Measurements from ENCODE around the gene HSD3B7.
"Not testable (repeated sequence)": the region's sequence is repeated elsewhere in the genome, so short reads cannot be mapped to it uniquely, and the experiment has no call there.

The HSD3B7 gene

GRCh38 chr16:31002250-31002700 is 17.3 kb downstream of the HSD3B7 start:
- DNase-seq, result no peak

DNA sequence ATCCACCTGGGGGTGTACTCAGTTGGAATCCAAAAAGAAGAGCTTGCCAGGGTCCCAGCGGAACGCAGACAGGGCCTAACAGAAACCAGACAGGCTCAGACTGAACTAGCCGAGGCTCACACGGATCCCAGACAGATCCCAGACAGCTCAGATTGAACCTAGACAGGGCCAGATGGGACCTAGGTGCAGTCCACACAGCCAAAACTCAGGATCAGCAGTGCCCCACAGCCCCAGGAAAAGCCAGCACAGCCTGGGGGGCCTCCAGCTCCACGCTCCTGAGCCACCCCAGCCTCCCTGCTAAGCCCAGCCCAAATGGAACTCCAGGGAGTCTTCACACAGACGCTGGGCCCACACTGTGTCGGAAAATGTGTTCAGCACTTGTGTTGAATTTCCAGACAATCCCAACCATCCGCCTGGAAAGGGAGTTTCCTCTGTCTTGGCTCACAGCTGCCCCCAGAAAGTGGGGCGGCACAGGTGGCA is 17.9 kb downstream of the HSD3B7 start:
- DNase-seq, result no peak

DNA sequence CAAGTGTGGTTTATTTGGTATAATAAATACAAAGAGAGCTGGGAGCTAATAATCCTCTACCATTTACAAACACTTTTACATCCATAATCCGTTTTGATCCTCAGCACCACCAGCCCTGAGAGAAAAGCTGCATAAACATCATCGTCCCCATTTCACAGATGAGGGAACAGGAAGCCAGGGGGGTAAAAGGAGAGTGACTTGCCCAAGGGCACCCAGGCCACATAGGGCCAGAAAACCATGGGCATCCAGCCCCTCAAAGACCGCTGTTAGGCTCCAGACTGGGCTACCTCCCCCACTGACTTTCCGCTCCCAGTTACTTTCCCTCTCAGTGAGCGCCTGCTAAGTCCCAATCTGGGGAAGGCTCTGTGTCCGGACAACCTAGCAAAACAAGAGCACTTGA is 18.7 kb downstream of the HSD3B7 start:
- DNase-seq, result no peak

- no peak for DNase-seq
Measured at GRCh38 chr16:31004658-31005057, 19.7 kb downstream of the HSD3B7 start.

DNA sequence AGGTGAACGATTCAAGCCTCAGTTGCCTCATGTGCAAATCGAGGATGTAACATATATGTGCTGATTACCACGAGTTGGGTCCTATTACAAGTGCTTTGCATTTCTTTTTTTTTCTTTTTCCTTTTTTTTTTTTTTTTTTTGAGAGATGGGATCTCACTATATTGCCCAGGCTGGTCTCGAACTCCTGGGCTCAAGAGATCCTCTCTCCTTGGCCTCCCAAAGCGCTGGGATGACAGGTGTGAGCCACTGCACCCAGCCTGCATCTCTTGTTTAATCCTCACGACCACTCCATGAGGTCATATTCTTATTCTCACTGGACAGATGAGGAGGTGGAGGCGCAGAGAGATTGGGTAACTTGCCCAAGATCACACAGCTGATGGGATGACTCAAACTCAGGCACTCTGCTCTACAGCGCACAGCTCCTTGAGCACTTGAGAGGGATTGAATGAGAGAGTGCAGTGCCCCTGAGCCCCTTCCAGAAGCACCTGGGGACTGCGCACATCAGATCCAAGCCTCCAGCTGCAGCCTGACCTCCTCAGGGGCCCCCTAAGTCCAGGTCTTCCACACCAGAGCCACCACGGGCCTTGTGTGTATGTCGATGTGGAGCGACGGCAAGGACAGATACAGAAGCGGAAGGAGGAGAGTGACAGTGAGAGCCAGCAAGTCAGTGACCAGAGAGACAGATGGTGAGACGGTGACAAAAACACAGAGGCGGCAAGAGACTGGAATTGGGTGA is 20.5 kb downstream of the HSD3B7 start:
- DNase-seq, result no peak

DNA sequence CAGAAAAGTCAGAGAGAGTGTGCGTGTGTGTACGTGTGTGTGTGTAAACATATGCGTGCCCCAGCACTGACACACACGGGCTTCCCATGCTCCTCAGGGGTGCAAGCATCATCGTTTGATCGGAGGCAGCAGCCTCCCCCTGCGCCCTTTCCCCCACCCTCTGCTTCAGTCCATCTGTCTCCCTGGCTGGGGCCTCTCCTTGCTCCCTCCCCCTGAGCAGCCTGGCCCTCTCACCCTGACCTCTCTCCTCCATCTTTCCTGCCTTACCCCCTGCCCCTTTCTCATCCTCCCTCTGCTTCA is 21.0 kb downstream of the HSD3B7 start:
- no peak for DNase-seq

- no peak for DNase-seq
Measured at GRCh38 chr16:31006589-31006988, 21.6 kb downstream of the HSD3B7 start.

GRCh38 chr16:31007684-31008083 is 22.7 kb downstream of the HSD3B7 start:
- DNase-seq, result no peak

GRCh38 chr16:31008149-31008548 is 23.1 kb downstream of the HSD3B7 start:
- DNase-seq, result no peak

DNA sequence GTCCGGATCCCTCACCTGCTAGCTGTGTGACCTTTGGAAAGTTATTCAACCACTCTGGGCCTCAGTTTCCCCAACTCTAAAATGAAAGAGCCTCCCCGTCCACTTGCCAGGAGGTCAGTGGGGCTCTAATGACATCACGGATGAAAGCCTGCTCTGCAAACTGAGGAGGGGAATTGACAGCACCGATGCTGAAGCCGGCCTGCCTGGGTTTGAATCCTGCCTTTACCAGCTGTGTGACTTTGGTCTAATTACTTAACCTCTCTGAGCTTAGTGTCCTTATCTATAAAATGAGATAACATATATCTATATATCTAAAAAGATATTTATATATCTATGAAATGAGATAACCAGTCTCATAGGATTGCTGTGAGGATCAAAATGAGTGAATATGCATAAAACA is 23.5 kb downstream of the HSD3B7 start:
- no peak for DNase-seq

DNA sequence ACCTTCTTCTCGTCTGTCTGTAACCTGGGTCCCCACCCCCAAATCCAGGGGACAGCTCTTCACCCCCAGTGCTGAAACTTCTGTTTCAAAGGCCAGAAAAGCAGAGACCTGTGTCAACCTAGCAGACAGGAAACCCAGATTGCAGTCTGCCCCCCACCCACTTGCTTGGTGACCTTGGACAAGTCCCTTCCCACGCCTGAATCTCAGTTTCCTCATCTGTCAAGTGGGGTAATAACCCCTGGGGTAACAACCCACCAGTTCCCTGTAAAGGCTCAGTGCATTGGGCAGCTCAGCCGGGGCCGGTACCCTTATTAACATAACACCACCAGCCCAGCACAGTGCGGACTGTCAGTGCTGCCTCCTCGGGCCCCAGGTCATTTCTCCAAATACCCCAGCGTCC is 24.1 kb downstream of the HSD3B7 start:
- no peak for DNase-seq

DNA sequence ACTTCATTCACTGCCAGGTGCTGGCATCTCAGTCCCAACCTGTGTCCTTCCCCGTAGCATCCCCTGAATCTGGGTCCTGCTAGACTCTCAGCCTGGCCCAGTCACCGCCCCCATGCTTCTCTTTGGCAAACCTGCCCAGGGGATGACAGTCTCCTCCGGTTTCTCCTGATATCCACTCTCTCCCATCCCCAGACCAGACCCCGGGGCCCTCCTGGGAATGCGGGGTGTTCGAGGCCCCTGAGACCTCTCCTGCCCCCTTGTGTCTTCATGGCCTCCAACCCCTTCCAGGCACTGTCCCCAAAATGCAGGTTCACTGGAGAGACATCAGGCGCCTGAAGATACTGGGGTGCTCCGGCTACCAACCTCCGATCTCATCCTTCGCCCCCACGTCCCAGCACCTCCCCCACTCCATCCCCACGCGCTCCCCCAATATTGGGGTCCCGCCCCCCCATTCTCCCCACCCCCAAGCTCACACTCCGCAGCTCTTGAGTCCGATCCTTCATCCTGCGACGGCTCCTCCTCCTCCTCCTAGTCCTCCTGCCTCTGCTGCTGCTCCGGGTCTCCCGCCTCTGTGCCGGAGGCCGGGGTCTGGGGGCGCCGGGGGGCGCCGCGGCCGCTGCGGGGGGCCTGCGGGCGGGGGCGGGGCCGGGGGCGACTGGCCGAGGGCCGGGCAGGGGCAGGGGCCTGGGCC is 25.0 kb downstream of the HSD3B7 start:
- DNase-seq, result no peak

DNA sequence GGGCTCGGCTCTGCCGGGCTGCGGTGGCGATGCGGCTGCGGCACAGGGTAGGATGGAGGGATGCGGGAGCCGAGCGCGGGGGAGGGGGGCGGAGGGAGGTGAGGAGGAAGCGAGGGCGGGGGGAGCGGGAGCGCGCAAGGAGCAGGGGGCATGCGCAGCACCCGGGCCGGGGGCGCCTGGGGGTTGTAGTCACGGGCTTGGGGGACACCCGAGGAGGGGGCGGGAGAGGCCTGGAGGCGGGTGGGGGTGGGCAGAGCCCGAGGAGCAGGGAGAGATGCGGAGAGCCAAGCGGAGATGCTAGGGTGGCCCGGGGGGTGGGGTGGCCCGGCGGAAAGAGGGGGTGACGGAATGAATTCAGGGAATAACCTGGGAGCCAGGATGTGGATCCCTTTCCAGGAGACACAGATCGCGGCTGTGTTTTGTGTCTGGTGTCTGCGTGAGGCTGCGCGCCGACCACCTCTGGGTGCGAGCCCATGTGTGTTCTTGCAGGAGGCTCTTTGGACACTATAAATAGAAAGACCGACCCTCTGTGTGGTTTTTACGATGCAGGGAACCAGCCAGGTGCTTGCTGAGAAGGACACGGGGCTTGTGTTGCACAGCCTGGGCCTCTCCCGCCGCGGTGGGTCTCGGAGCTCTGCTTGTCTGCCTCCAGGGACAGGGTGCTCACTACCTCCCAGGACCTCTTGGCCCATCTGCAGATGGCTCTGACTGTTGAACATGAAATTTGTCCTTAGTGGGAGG is 25.7 kb downstream of the HSD3B7 start, which contains the start of gene STX1B:
TSS of gene STX1B (minus strand) at position 54 of the 741 bp plus-strand sequence. CDS start 242 bp downstream, outside the sequence.
- DNase-seq, result peak; percentile 26

- DNase-seq, result not testable (repeated sequence)
Measured at GRCh38 chr16:31011815-31012214, 26.8 kb downstream of the HSD3B7 start.

GRCh38 chr16:31013292-31013691 is 28.3 kb downstream of the HSD3B7 start:
- not testable (repeated sequence) for DNase-seq

GRCh38 chr16:31016018-31016417 is 31.0 kb downstream of the HSD3B7 start:
- no peak for DNase-seq

GRCh38 chr16:31017756-31018155 is 32.7 kb downstream of the HSD3B7 start:
- DNase-seq, result not testable (repeated sequence)

- DNase-seq, result no peak
Measured at GRCh38 chr16:31020536-31020935, 35.5 kb downstream of the HSD3B7 start.

DNA sequence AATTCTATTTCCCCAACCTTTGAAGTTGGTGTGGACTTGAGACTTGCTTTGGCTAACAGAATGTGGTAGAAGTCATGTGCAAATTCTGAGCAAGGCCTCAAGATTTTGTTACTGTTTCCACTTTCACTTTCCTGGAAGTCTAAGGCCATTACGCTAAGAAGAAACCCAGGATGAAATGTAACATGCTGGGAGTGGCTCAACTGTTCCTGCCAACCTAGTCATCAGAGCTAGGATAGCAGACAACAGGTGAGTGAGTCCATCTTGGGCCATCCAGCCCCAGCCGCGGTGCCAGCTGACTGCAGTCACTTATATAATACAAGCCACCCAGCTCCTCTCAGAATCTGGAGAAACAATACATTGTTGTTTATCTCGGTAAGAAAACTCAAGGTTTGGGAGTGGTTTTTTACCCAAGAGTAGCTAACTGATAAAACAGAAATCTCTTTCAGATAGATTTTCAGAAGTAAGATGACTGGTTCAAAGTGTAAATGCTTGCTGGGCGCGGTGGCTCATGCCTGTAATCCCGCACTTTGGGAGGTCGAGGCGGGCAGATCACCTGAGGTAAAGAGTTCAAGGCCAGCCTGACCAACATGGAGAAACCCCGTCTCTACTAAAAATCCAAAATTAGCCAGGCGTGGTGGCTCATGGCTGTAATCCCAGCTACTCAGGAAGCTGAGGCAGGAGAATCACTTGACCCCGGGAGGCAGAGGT is 37.7 kb downstream of the HSD3B7 start:
- DNase-seq, result no peak

DNA sequence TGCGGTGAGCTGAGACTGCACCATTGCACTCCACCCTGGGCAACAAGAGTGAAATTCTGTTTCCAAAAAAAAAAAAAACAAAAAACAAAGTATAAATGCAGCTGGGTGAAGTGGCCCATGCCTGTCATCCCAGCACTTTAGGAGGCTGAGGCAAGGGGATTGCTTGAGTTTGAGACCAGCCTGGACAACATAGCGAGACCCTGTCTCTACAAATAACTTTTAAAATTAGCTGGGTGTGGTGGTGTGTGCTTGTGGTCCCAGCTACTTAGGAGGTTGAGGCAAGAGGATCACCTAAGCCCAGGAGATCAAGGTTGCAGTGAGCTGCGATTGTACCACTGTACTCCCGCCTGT is 38.2 kb downstream of the HSD3B7 start:
- no peak for DNase-seq

GRCh38 chr16:31023627-31024226 is 38.7 kb downstream of the HSD3B7 start:
- no peak for DNase-seq

- DNase-seq, result no peak
Measured at GRCh38 chr16:31025339-31025738, 40.3 kb downstream of the HSD3B7 start.

GRCh38 chr16:31029272-31029671 is 44.3 kb downstream of the HSD3B7 start:
- DNase-seq, result no peak
